ENCODE results near the gene BRINP3. TPM values are rescaled to one million over a fixed set of nuclear protein-coding genes. Genes with fewer than 3 reads are reported as not detected.

The BRINP3 gene
- total RNA-seq, 1 experiment from 2014 or later, result not detected

DNA sequence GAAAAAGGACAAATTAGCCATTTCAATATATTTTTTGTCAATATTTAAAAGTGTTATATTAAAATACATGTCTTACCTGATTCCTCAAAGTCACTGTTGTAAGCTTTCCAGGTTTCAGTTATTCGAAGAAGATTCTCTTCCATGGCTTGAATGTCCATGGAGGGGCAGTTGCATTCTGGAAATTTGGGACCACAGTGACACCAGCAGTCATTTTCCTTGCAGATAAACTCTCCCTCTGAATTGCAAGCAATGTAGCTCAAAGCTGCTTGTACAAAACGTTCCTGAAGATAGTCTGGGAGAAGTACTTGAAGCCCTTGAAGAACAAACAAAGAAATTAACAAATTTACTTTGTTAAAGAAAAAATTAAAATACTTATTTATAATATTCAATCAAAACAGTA is 251.7 kb downstream of the BRINP3 start:
- H3K4me3 Mint-ChIP-seq, result no peak overlapping the region
- no peak overlapping the region for H2AFZ ChIP-seq (ENCODE audit: low read length)
- no peaks in the 10 kb centered on the region for H3K23me2 ChIP-seq (ENCODE audit: insufficient read length, low read depth, low read length, poor library complexity, severe bottlenecking)
- no peak overlapping the region for H2BK20ac ChIP-seq (ENCODE audit: low read depth, low read length, poor library complexity, severe bottlenecking)
- H3K27me3 Mint-ChIP-seq (ENCODE audit: low read depth), result no peaks in the 10 kb centered on the region
- no peak overlapping the region for H2BK12ac ChIP-seq (ENCODE audit: insufficient read length, low read depth, low read length)
- no peak overlapping the region for H3K4me2 ChIP-seq (ENCODE audit: insufficient read depth, insufficient read length, low read length)
- no peaks in the 10 kb centered on the region for H3K36me3 Mint-ChIP-seq (ENCODE audit: insufficient read depth in 1 of 3, low read depth in 3 of 3)
- H3K9me3 Mint-ChIP-seq, result no peaks in the 10 kb centered on the region
- H3K27ac Mint-ChIP-seq, result no peak overlapping the region
- H3K4me1 ChIP-seq (ENCODE audit: insufficient read depth, low read length), result no peaks in the 10 kb centered on the region
- no peak overlapping the region for H2BK5ac ChIP-seq (ENCODE audit: insufficient read length, low read length)
- no peak overlapping the region for H4K91ac ChIP-seq (ENCODE audit: insufficient read length, low read depth, low read length)
- H3K23ac ChIP-seq (ENCODE audit: insufficient read length, low read depth, low read length), result no peak overlapping the region
- H3K56ac ChIP-seq (ENCODE audit: insufficient read length, low read depth, low read length), result no peak overlapping the region
- H2AK5ac ChIP-seq (ENCODE audit: insufficient read length, low read length), result no peak overlapping the region
- DNase-seq, result no peak
- H3K27ac ChIP-seq (ENCODE audit: insufficient read length, low read depth, low read length), result no peak overlapping the region
- H3K9ac ChIP-seq (ENCODE audit: extremely low read depth, insufficient read length, low read length), result no peak overlapping the region
- no peak overlapping the region for H4K5ac ChIP-seq (ENCODE audit: insufficient read length, low read depth, low read length)
- H3K4me1 Mint-ChIP-seq, result no peaks in the 10 kb centered on the region
- H3K79me1 ChIP-seq (ENCODE audit: insufficient read depth, low read depth, low read length, poor library complexity, severe bottlenecking), result no peaks in the 10 kb centered on the region
- WGBS (ENCODE audit: extremely low coverage, insufficient read length, low lambda C conversion rate), result no CpG with 5 or more reads among the region's 2 CpGs
- no peak overlapping the region for H3T11ph ChIP-seq (ENCODE audit: low read length)
- H3K18ac ChIP-seq (ENCODE audit: insufficient read length, low read depth, low read length), result no peak overlapping the region
- TF ChIP-seq, protein P1, sequence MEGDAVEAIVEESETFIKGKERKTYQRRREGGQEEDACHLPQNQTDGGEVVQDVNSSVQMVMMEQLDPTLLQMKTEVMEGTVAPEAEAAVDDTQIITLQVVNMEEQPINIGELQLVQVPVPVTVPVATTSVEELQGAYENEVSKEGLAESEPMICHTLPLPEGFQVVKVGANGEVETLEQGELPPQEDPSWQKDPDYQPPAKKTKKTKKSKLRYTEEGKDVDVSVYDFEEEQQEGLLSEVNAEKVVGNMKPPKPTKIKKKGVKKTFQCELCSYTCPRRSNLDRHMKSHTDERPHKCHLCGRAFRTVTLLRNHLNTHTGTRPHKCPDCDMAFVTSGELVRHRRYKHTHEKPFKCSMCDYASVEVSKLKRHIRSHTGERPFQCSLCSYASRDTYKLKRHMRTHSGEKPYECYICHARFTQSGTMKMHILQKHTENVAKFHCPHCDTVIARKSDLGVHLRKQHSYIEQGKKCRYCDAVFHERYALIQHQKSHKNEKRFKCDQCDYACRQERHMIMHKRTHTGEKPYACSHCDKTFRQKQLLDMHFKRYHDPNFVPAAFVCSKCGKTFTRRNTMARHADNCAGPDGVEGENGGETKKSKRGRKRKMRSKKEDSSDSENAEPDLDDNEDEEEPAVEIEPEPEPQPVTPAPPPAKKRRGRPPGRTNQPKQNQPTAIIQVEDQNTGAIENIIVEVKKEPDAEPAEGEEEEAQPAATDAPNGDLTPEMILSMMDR (conservative IDR thresholded peaks at IDR 0.05), result no peak
- H3K14ac ChIP-seq (ENCODE audit: insufficient read depth, low read length), result no peak overlapping the region
- H3K4ac ChIP-seq (ENCODE audit: low read depth, low read length), result no peak overlapping the region
- H2BK120ac ChIP-seq (ENCODE audit: low read depth, low read length, poor library complexity, severe bottlenecking), result no peak overlapping the region
- no peaks in the 10 kb centered on the region for H3K9me3 ChIP-seq (ENCODE audit: control insufficient read depth, low read depth, low read length)
- H4K8ac ChIP-seq (replicated peaks; ENCODE audit: insufficient read length, low read depth, low read length), result no peak overlapping the region
- H2BK15ac ChIP-seq (ENCODE audit: low read depth, low read length), result no peak overlapping the region
- no peaks in the 10 kb centered on the region for H3K79me2 ChIP-seq (ENCODE audit: insufficient read depth, low read length)
- no peaks in the 10 kb centered on the region for H4K20me1 ChIP-seq (ENCODE audit: control insufficient read depth, insufficient read depth, insufficient read length)
- no peaks in the 10 kb centered on the region for H3K27me3 ChIP-seq (ENCODE audit: insufficient read depth, low read length)
